ENCODE results near the gene PTCH2.

DNA sequence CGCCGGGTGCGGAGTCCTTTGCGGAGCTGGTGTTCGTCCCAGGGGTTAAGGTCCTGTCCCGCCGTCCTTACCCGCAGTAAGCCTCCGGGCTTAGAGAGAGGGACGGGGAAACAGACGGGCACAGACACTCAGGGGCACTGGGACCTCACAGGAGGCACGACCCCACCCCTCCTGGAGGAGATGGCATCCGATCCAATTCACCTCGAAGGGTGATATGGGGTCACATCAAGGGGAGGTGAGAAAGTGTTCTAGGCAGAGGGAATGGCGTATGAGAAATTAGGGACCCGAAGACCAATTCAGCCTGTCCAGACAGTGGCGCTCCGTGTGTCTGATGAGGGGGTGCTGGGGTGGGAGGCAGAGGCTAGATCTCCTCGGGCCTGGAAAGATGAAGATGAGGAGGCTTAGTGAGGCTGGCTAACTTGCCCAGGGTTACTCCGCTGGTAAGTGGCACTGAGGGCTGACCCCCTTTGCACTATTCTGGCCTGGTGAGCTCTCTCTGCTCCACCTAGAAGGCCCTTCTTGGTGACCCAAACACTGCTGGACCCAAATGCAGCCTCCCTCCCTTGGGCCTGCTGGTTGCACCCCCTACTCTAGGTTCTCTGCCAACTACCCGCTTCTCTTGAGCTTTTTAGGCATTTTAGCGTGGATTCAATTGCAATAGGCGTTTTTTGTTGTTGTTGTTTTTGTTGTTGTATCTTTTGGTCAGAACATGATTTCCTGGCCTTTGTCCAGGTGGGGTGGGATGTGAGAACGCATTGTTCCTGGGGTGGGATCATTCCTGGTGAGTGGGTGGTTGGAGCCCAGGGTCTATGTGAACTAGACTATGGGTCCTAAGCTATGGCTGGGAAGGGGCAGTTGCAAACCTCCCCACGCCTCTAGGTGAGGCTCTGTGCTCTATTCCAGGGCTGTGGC, 22.5 kb downstream of the PTCH2 start:
- TF ChIP-seq CTCF (IDR thresholded peaks at IDR 0.05) = no peak
- TF ChIP-seq EZH2 (IDR thresholded peaks at IDR 0.05) = no peak

Measured in neural progenitor cell (in vitro differentiated cells).